H1 (cell line): ENCODE measurements around the gene DHX57. TPM values are rescaled to one million over a fixed set of nuclear protein-coding genes. Genes with fewer than 3 reads are reported as not detected.

ENCODE experiments used
- CTCF ChIA-PET: fragments of 300-600 bp; sonication (Branson Sonifier 250); formaldehyde crosslinking; loops from one replicate; lab custom pipeline; 2021; ENCODE audit not compliant: partially characterized antibody; lab: Charles Lee
- POLR2A ChIA-PET: fragments of 300-600 bp; sonication (Branson Sonifier 250); formaldehyde crosslinking; loops from one replicate; lab custom pipeline; 2021; ENCODE audit warnings: inconsistent platforms; ENCODE audit not compliant: partially characterized antibody; lab: Charles Lee
- DNase-seq, 2 experiments: peaks; one replicate each; pipeline versions ENCODE4 v3.0.0 to v3.0.0-alpha.2; 2010 to 2022; ENCODE audit warnings: low spot score in 2 of 2, low read depth in 1 of 2, mixed read lengths in 1 of 2
- FAIRE-seq: peaks from 2 replicates; lab custom pipeline; 2011; peaks lifted over from hg19 to GRCh38; lab: Jason Lieb, UNC
- H2AFZ ChIP-seq: 2 replicates; pipeline ENCODE4 v1.8.1; 2012; ENCODE audit warnings: low read length, inconsistent platforms
- H2AK5ac ChIP-seq: 2 replicates; pipeline ENCODE4 v1.6.1; 2013; ENCODE audit warnings: low read depth, low read length
- H2BK120ac ChIP-seq: replicated peaks from 2 replicates; pipeline ENCODE3; 2013; ENCODE audit warnings: low read depth, low read length, inconsistent platforms
- H2BK12ac ChIP-seq: 2 replicates; pipeline ENCODE4 v1.6.1; 2013; ENCODE audit warnings: low read depth, low read length
- H2BK15ac ChIP-seq: 2 replicates; pipeline ENCODE4 v1.6.1; 2013; ENCODE audit warnings: low read length
- H2BK20ac ChIP-seq: 2 replicates; pipeline ENCODE4 v1.6.1; 2013; ENCODE audit warnings: low read length
- H2BK5ac ChIP-seq: 2 replicates; pipeline ENCODE4 v1.6.1; 2013; ENCODE audit warnings: low read depth, low read length
- H3K14ac ChIP-seq: 2 replicates; pipeline ENCODE4 v1.6.1; 2013; ENCODE audit warnings: inconsistent platforms; ENCODE audit not compliant: insufficient read length
- H3K18ac ChIP-seq: 2 replicates; pipeline ENCODE4 v1.6.1; 2013; ENCODE audit warnings: low read length; ENCODE audit errors: extremely low read depth
- H3K23ac ChIP-seq: 2 replicates; pipeline ENCODE4 v1.6.1; 2013; ENCODE audit warnings: inconsistent platforms; ENCODE audit not compliant: insufficient read length
- H3K23me2 ChIP-seq: 2 replicates; pipeline ENCODE4 v1.6.1; 2013; ENCODE audit warnings: low read depth, low read length
- H3K27ac ChIP-seq: 2 replicates; pipeline ENCODE4 v1.6.1; 2011; ENCODE audit warnings: low read depth, low read length, inconsistent platforms
- H3K27me3 ChIP-seq, 4 experiments: replicated peaks in 1 of 4; 1 replicate in 1 of 4; 2 replicates in 3 of 4; pipeline versions ENCODE4 v1.6.1 to v1.8.1; 2011 to 2013; ENCODE audit warnings: low read length in 3 of 4, mild to moderate bottlenecking in 3 of 4, inconsistent platforms in 2 of 4, mixed read lengths in 2 of 4, moderate library complexity in 1 of 4; ENCODE audit not compliant: control insufficient read depth in 3 of 4, insufficient read depth in 3 of 4; ENCODE audit errors: extremely low read depth in 1 of 4
- H3K36me3 ChIP-seq, 4 experiments: 2 replicates each; pipeline versions ENCODE4 v1.6.1 to v1.8.1; 2011 to 2013; ENCODE audit warnings: mild to moderate bottlenecking in 4 of 4, low read length in 3 of 4, moderate library complexity in 2 of 4, control low read depth in 1 of 4, inconsistent platforms in 1 of 4; ENCODE audit not compliant: insufficient read depth in 4 of 4, control insufficient read depth in 2 of 4
- H3K4ac ChIP-seq: replicated peaks from 2 replicates; pipeline ENCODE3; 2013; ENCODE audit warnings: low read length, low read depth, mixed read lengths, inconsistent platforms; ENCODE audit not compliant: insufficient read length
- H3K4me1 ChIP-seq, 4 experiments: replicated peaks in 1 of 4; 1 replicate in 1 of 4; 2 replicates in 3 of 4; pipeline versions ENCODE4 v1.6.1 to v1.8.1; 2011 to 2013; ENCODE audit warnings: low read length in 3 of 4, inconsistent platforms in 2 of 4, mixed read lengths in 1 of 4; ENCODE audit not compliant: insufficient read depth in 4 of 4, control insufficient read depth in 3 of 4
- H3K4me2 ChIP-seq, 2 experiments: 2 replicates each; pipeline versions ENCODE4 v1.6.1 to v1.8.1; 2011 to 2013; ENCODE audit warnings: low read depth in 2 of 2, low read length in 2 of 2, control low read depth in 1 of 2, inconsistent platforms in 1 of 2, mild to moderate bottlenecking in 1 of 2; ENCODE audit not compliant: insufficient read depth in 1 of 2
- H3K4me3 ChIP-seq, 4 experiments: fragments of 200-600, 300-600 bp in 1 of 4; sonication (generic), shearing (Covaris generic), sonication (Bioruptor Twin) in 1 of 4; 2 replicates each; pipeline versions ENCODE4 v1.5.1 to v1.8.1; 2011 to 2016; ENCODE audit warnings: low read length in 4 of 4, low read depth in 3 of 4, control low read depth in 2 of 4, inconsistent platforms in 2 of 4, mild to moderate bottlenecking in 2 of 4, mixed read lengths in 1 of 4, moderate library complexity in 1 of 4; ENCODE audit not compliant: insufficient read depth in 2 of 4; ENCODE audit errors: extremely low read depth in 1 of 4
- H3K56ac ChIP-seq: replicated peaks from 2 replicates; pipeline ENCODE3; 2013; ENCODE audit warnings: low read depth, mild to moderate bottlenecking, mixed read lengths, low read length, inconsistent platforms; ENCODE audit not compliant: insufficient read length
- H3K79me1 ChIP-seq: 2 replicates; pipeline ENCODE4 v1.6.1; 2013; ENCODE audit warnings: low read depth, low read length, control low read depth
- H3K79me2 ChIP-seq, 2 experiments: 2 replicates each; pipeline versions ENCODE4 v1.6.1 to v1.8.1; 2012 to 2013; ENCODE audit warnings: low read length in 2 of 2, mild to moderate bottlenecking in 2 of 2, inconsistent platforms in 1 of 2; ENCODE audit not compliant: insufficient read depth in 2 of 2, control insufficient read depth in 1 of 2
- H3K9ac ChIP-seq, 4 experiments: replicated peaks in 1 of 4; 1 replicate in 1 of 4; 2 replicates in 3 of 4; pipeline versions ENCODE4 v1.6.1 to v1.8.1; 2011 to 2013; ENCODE audit warnings: low read depth in 3 of 4, low read length in 3 of 4, control low read depth in 2 of 4, mild to moderate bottlenecking in 2 of 4, moderate library complexity in 2 of 4, inconsistent platforms in 1 of 4; ENCODE audit errors: extremely low read depth in 1 of 4
- H3K9me3 ChIP-seq, 2 experiments: 2 replicates each; pipeline versions ENCODE4 v1.6.1 to v1.8.1; 2012 to 2013; ENCODE audit warnings: mild to moderate bottlenecking in 2 of 2, moderate library complexity in 2 of 2, control low read depth in 1 of 2, inconsistent platforms in 1 of 2, low read depth in 1 of 2, low read length in 1 of 2, mixed read lengths in 1 of 2; ENCODE audit not compliant: insufficient read depth in 2 of 2
- H4K20me1 ChIP-seq, 2 experiments: replicated peaks in 1 of 2; 2 replicates each; pipeline versions ENCODE3 to v1.8.1; 2011 to 2013; ENCODE audit warnings: inconsistent platforms in 2 of 2, low read length in 2 of 2, mild to moderate bottlenecking in 1 of 2; ENCODE audit not compliant: insufficient read depth in 2 of 2, control insufficient read depth in 1 of 2
- H4K5ac ChIP-seq: 2 replicates; pipeline ENCODE4 v1.6.1; 2013; ENCODE audit warnings: low read length, low read depth, mixed read lengths, inconsistent platforms; ENCODE audit not compliant: insufficient read length
- H4K8ac ChIP-seq: 2 replicates; pipeline ENCODE4 v1.8.0; 2013; ENCODE audit warnings: mild to moderate bottlenecking, moderate library complexity, low read length, inconsistent platforms; ENCODE audit not compliant: insufficient read depth; ENCODE audit errors: extremely low read depth
- H4K91ac ChIP-seq: replicated peaks from 2 replicates; pipeline ENCODE3; 2013; ENCODE audit warnings: low read length, mixed read lengths, inconsistent platforms; ENCODE audit not compliant: insufficient read length
- CHD2 ChIP-seq: IDR thresholded peaks from 2 replicates; pipeline ENCODE4 v1.6.1; 2012; ENCODE audit warnings: low read length, improper control_type of control experiment
- JUN ChIP-seq: IDR thresholded peaks from 2 replicates; pipeline ENCODE4 v1.6.1; 2011; ENCODE audit warnings: low read depth, mild to moderate bottlenecking, improper control_type of control experiment, low read length
- SIN3A ChIP-seq, 2 experiments: IDR thresholded peaks in 1 of 2; conservative IDR thresholded peaks in 1 of 2; 2 replicates each; pipeline ENCODE4 v1.6.1; 2011 to 2012; ENCODE audit warnings: low read length in 2 of 2, improper control_type of control experiment in 1 of 2, low read depth in 1 of 2, mild to moderate bottlenecking in 1 of 2
- WGBS, 2 experiments: shearing (Covaris generic) in 1 of 2; methylation state at CpG; one replicate each; pipeline versions ENCODE4 v1.1.6 to v1.1.7; 2013 to 2015; ENCODE audit warnings: low lambda C conversion rate in 2 of 2, mixed read lengths in 2 of 2, inconsistent platforms in 1 of 2, low coverage in 1 of 2, missing lambda C conversion rate in 1 of 2; ENCODE audit not compliant: insufficient replicate concordance in 2 of 2, insufficient coverage in 1 of 2, insufficient read length in 1 of 2; ENCODE audit errors: extremely low coverage in 1 of 2, missing lambda C conversion rate in 1 of 2; 5-methylcytosine and 5-hydroxymethylcytosine counted together
- polyA plus RNA-seq, 7 experiments: library from polyadenylated mRNA; depleted of rRNA in 3 of 7; stranded (reverse) in 5 of 7; unstranded in 2 of 7; fragments of >200 nt in 5 of 7; fragments of 200-250 nt in 2 of 7; gene quantifications; 1 replicate in 5 of 7; 2 replicates in 1 of 7; 4 replicates in 1 of 7; pipeline versions ENCODE4 v1.2.1 to v1.2.3, GENCODE V29; 2011 to 2013; ENCODE audit warnings: missing spikeins in 2 of 7, mixed read lengths in 2 of 7
- total RNA-seq: library from RNA; stranded (reverse); fragmentation: NEBNext Ultra II Directional; extraction: Animal tissue kit (Norgen Biotek cat#: 25700); gene quantifications from 2 replicates; pipeline ENCODE4 v1.2.1, GENCODE V29; 2021
- TF ChIP-seq, protein P1 (sequence below): IDR thresholded peaks from 2 replicates; pipeline ENCODE4 v1.6.1; 2011; ENCODE audit warnings: low read depth, mild to moderate bottlenecking, low read length; ENCODE audit not compliant: insufficient read depth

The DHX57 gene
- total and polyA plus RNA-seq, 2 of the 8 experiments (the other 6 are each of a cell fraction or from before 2014, with no cell fraction given) = 10.7 to 32.9 TPM

DNA sequence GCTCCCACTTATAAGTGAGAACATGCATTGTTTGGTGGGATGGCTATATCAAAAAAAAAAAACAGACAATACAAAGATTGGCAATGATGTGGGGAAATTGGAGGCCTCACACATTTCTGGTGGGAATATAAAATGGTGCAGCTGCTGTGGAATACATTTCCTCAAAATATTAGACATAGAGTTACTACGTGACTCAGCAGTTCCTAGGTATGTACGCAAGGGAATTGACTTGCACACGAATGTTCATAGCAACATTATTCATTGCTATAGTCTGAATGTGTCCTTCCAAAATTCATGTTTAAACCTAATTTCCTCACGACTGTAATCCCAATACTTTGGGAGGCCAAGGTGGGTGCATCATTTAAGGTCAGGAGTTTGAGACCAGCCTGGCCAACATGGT lies 11.6 kb upstream of the DHX57 start:
- TF ChIP-seq CHD2 (no peak), JUN (no peak), SIN3A (conservative IDR thresholded peaks at IDR 0.05 in 1 of 2, IDR thresholded peaks at IDR 0.05 in 1 of 2; ENCODE audit: low read depth in 1 of 2, low read length in 2 of 2) (no peak)
- TF ChIP-seq, protein P1, sequence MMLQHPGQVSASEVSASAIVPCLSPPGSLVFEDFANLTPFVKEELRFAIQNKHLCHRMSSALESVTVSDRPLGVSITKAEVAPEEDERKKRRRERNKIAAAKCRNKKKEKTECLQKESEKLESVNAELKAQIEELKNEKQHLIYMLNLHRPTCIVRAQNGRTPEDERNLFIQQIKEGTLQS = no peak
- no peak overlapping the region for H3K14ac ChIP-seq
- H3K27me3 ChIP-seq = no peaks in the 10 kb centered on the region
- no peak overlapping the region for H3K4me2 ChIP-seq
- no peak overlapping the region for H3K56ac ChIP-seq
- H3K9ac ChIP-seq = no peak overlapping the region
- H3K23ac ChIP-seq = no peak overlapping the region
- H2BK120ac ChIP-seq = no peak overlapping the region
- H2AK5ac ChIP-seq = no peak overlapping the region
- H3K4me1 ChIP-seq = no peaks in the 10 kb centered on the region
- H4K5ac ChIP-seq = no peak overlapping the region
- H3K4ac ChIP-seq = no peak overlapping the region
- H4K8ac ChIP-seq = no peak overlapping the region
- ChIA-PET POLR2A (interaction anchor here (0.8 kb wide), 1 partner anchor 82 kb away, joined by 3 read pairs; no protein-coding TSS in a partner anchor), CTCF (no interaction called here)
- no peak overlapping the region for H4K91ac ChIP-seq
- no peak overlapping the region for H3K4me3 ChIP-seq
- no peaks in the 10 kb centered on the region for H3K9me3 ChIP-seq
- no peaks in the 10 kb centered on the region for H4K20me1 ChIP-seq
- no peaks in the 10 kb centered on the region for H3K36me3 ChIP-seq
- no peak overlapping the region for H3K27ac ChIP-seq
- no peak overlapping the region for H2BK5ac ChIP-seq
- DNase-seq (no peak), FAIRE-seq (no peak)
- H3K23me2 ChIP-seq = no peaks in the 10 kb centered on the region; the same call in 1 of the 2 replicates
- 95% methylated on average over 4 of the region's 4 CpGs; no CpG with 5 or more reads in 1 of the 2 experiments for WGBS, 2 experiments
- no peak overlapping the region for H2BK15ac ChIP-seq
- no peak overlapping the region for H2BK12ac ChIP-seq
- no peak overlapping the region for H2AFZ ChIP-seq
- H3K79me2 ChIP-seq = no peaks in the 10 kb centered on the region
- H3K18ac ChIP-seq = no peak overlapping the region
- H2BK20ac ChIP-seq = no peak overlapping the region
- no peaks in the 10 kb centered on the region for H3K79me1 ChIP-seq
